Astrocyte (in vitro differentiated cells and primary cell): ENCODE measurements around the gene COX10. TPM values are rescaled to one million over a fixed set of nuclear protein-coding genes. Genes with fewer than 3 reads are reported as not detected.
"Not testable (repeated sequence)": the region's sequence is repeated elsewhere in the genome, so short reads cannot be mapped to it uniquely, and the experiment has no call there.

Experiments
- DNase-seq: peaks from one replicate; pipeline ENCODE4 v3.0.0-alpha.2; 2010; ENCODE audit warnings: low read depth
- FAIRE-seq: peaks from 2 replicates; lab custom pipeline; 2011; peaks lifted over from hg19 to GRCh38; lab: Jason Lieb, UNC
- H2AFZ ChIP-seq: 2 replicates; pipeline ENCODE4 v1.6.0; 2012; ENCODE audit warnings: low read depth, low read length, inconsistent platforms
- H3K27ac ChIP-seq: 2 replicates; pipeline ENCODE4 v1.5.1; 2011; ENCODE audit warnings: low read depth, low read length, inconsistent platforms
- H3K27me3 ChIP-seq: 2 replicates; pipeline ENCODE4 v1.6.0; 2011; ENCODE audit warnings: low read length, inconsistent platforms; ENCODE audit not compliant: insufficient read depth
- H3K36me3 ChIP-seq: 2 replicates; pipeline ENCODE4 v1.5.1; 2011; ENCODE audit warnings: low read length, inconsistent platforms; ENCODE audit not compliant: insufficient read depth
- H3K4me1 ChIP-seq: 2 replicates; pipeline ENCODE4 v1.5.1; 2011; ENCODE audit warnings: low read length, inconsistent platforms; ENCODE audit not compliant: insufficient read depth
- H3K4me2 ChIP-seq: 2 replicates; pipeline ENCODE4 v1.6.0; 2012; ENCODE audit warnings: low read length, inconsistent platforms
- H3K4me3 ChIP-seq: 2 replicates; pipeline ENCODE4 v1.5.1; 2011; ENCODE audit warnings: low read depth, mild to moderate bottlenecking, low read length, inconsistent platforms; ENCODE audit not compliant: insufficient read depth
- H3K79me2 ChIP-seq: 2 replicates; pipeline ENCODE4 v1.6.0; 2012; ENCODE audit warnings: mild to moderate bottlenecking, low read length, inconsistent platforms; ENCODE audit not compliant: insufficient read depth
- H3K9ac ChIP-seq: 2 replicates; pipeline ENCODE4 v1.6.0; 2012; ENCODE audit warnings: mild to moderate bottlenecking, low read length, inconsistent platforms
- H3K9me3 ChIP-seq: 2 replicates; pipeline ENCODE4 v1.5.1; 2012; ENCODE audit warnings: low read depth, mild to moderate bottlenecking, low read length, inconsistent platforms; ENCODE audit not compliant: insufficient read depth
- H4K20me1 ChIP-seq: 2 replicates; pipeline ENCODE4 v1.6.0; 2012; ENCODE audit warnings: low read length, inconsistent platforms; ENCODE audit not compliant: insufficient read depth
- H3K27ac Mint-ChIP-seq: one replicate; pipeline ENCODE4 v1.8.0; 2021; ENCODE audit warnings: mild to moderate bottlenecking, mixed read lengths; ENCODE audit not compliant: unreplicated experiment
- H3K27me3 Mint-ChIP-seq: one replicate; pipeline ENCODE4 v1.8.0; 2021; ENCODE audit warnings: low read depth, mixed read lengths; ENCODE audit not compliant: unreplicated experiment
- H3K36me3 Mint-ChIP-seq: one replicate; pipeline ENCODE4 v1.8.0; 2021; ENCODE audit warnings: low read depth, mixed read lengths; ENCODE audit not compliant: unreplicated experiment
- H3K4me1 Mint-ChIP-seq: one replicate; pipeline ENCODE4 v1.8.0; 2021; ENCODE audit warnings: low read depth, mixed read lengths; ENCODE audit not compliant: unreplicated experiment
- H3K4me3 Mint-ChIP-seq: one replicate; pipeline ENCODE4 v1.8.0; 2021; ENCODE audit warnings: mild to moderate bottlenecking, moderate library complexity, mixed read lengths; ENCODE audit not compliant: unreplicated experiment
- H3K9me3 Mint-ChIP-seq: one replicate; pipeline ENCODE4 v1.8.0; 2021; ENCODE audit warnings: mild to moderate bottlenecking, mixed read lengths; ENCODE audit not compliant: unreplicated experiment
- EZH2 ChIP-seq: IDR thresholded peaks from 2 replicates; pipeline ENCODE4 v1.6.1; 2012; ENCODE audit warnings: mild to moderate bottlenecking, low read length, inconsistent platforms; ENCODE audit not compliant: insufficient read depth
- total RNA-seq: library from RNA; stranded (reverse); gene quantifications from 2 replicates; pipeline ENCODE4 v1.2.1, GENCODE V29; 2021
- TF ChIP-seq, protein P1 (sequence below): IDR thresholded peaks from 2 replicates; pipeline ENCODE4 v1.5.1; 2011; ENCODE audit warnings: low read depth, mild to moderate bottlenecking, inconsistent platforms, low read length, moderate library complexity; ENCODE audit not compliant: insufficient read depth

Gene COX10
- total RNA-seq, 1 donor from 2014 or later = 16.4 TPM

GRCh38 chr17:14169287-14169686 lies 100.0 kb downstream of the COX10 start:
- Histone ChIP-seq H3K79me2 (no peaks in the 10 kb centered on the region), H4K20me1 (no peaks in the 10 kb centered on the region), H3K27ac (no peak overlapping the region), H3K4me3 (no peak overlapping the region), H3K4me2 (no peak overlapping the region), H3K4me1 (no peaks in the 10 kb centered on the region), H3K9me3 (peaks cover 11% of the 10 kb centered on the region), H3K27me3 (no peaks in the 10 kb centered on the region), H3K9ac (no peak overlapping the region), H3K36me3 (no peaks in the 10 kb centered on the region), H2AFZ (no peak overlapping the region)
- Mint-ChIP-seq H3K4me3 (no peak overlapping the region), H3K36me3 (peaks cover 22% of the 10 kb centered on the region), H3K27ac (no peak overlapping the region), H3K27me3 (no peaks in the 10 kb centered on the region), H3K4me1 (no peaks in the 10 kb centered on the region), H3K9me3 (peaks cover 13% of the 10 kb centered on the region)
- TF ChIP-seq, protein P1, sequence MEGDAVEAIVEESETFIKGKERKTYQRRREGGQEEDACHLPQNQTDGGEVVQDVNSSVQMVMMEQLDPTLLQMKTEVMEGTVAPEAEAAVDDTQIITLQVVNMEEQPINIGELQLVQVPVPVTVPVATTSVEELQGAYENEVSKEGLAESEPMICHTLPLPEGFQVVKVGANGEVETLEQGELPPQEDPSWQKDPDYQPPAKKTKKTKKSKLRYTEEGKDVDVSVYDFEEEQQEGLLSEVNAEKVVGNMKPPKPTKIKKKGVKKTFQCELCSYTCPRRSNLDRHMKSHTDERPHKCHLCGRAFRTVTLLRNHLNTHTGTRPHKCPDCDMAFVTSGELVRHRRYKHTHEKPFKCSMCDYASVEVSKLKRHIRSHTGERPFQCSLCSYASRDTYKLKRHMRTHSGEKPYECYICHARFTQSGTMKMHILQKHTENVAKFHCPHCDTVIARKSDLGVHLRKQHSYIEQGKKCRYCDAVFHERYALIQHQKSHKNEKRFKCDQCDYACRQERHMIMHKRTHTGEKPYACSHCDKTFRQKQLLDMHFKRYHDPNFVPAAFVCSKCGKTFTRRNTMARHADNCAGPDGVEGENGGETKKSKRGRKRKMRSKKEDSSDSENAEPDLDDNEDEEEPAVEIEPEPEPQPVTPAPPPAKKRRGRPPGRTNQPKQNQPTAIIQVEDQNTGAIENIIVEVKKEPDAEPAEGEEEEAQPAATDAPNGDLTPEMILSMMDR = no peak
- TF ChIP-seq EZH2 = no peak
- DNase-seq (no peak), FAIRE-seq (no peak)

DNA sequence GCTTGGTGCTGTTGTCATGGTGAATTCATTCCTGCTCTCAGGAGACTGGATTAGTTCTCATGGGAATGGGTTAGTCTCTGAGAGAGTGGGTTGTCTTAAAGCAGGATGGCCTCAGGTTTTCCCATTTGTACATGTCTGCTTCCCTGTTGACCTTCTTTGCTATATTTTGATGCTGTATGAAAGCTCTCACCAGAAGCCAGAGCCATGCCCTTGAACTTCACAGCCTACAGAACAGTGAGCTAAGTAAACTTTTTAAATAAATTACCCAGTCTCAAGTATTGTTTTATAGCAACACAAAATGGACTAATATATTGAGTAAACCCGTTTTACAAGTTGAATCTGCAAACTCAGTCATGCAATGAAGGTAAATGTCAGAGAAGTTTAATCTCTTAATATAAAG lies 100.6 kb downstream of the COX10 start:
- no peak overlapping the region for H2AFZ ChIP-seq

DNA sequence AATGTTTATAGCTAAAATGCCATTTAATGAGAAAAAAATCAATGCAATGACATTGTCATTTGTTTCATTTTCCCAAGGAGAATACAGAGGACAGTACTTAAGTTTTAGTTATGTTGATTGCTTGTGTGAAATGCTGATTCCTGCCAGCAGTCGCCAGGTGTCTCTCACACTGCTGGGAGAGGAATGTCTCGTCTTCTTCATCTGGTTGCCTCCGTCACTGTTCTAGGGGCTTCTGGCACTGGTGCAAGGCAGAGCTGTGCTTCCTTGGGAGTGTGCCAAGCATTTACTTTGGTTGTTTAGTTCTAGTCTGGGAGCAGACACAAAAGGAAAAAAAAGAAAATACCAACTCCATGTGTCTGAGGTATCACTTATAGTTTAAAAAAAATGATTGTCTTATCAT lies 107.7 kb downstream of the COX10 start:
- H3K27me3 ChIP-seq = not testable (repeated sequence)

More for the DNA sequence above, 100.6 kb downstream of the COX10 start:
- H3K4me2 ChIP-seq = no peak overlapping the region
- no peak for TF ChIP-seq EZH2
- no peak for DNase-seq
- Mint-ChIP-seq H3K27me3 (no peaks in the 10 kb centered on the region), H3K27ac (no peak overlapping the region), H3K4me3 (no peak overlapping the region), H3K36me3 (peaks cover 22% of the 10 kb centered on the region), H3K9me3 (peaks cover 13% of the 10 kb centered on the region), H3K4me1 (no peaks in the 10 kb centered on the region)
- no peak overlapping the region for H3K4me3 ChIP-seq
- peaks cover 11% of the 10 kb centered on the region for H3K9me3 ChIP-seq
- H3K27me3 ChIP-seq = no peaks in the 10 kb centered on the region
- no peaks in the 10 kb centered on the region for H3K36me3 ChIP-seq
- no peak overlapping the region for H3K27ac ChIP-seq
- no peaks in the 10 kb centered on the region for H3K4me1 ChIP-seq
- H3K9ac ChIP-seq = no peak overlapping the region
- FAIRE-seq = no peak
- H4K20me1 ChIP-seq = no peaks in the 10 kb centered on the region
- no peaks in the 10 kb centered on the region for H3K79me2 ChIP-seq

GRCh38 chr17:14177801-14178200 lies 108.5 kb downstream of the COX10 start:
- H3K4me1 Mint-ChIP-seq = peaks cover 11% of the 10 kb centered on the region
- not testable (repeated sequence) for H3K9me3 ChIP-seq, H2AFZ ChIP-seq, H3K9me3 Mint-ChIP-seq, H3K4me2 ChIP-seq, H3K27me3 Mint-ChIP-seq, H3K9ac ChIP-seq, DNase-seq, H3K27me3 ChIP-seq, H4K20me1 ChIP-seq, H3K36me3 Mint-ChIP-seq, H3K4me1 ChIP-seq, H3K27ac ChIP-seq, H3K4me3 Mint-ChIP-seq, H3K36me3 ChIP-seq, H3K79me2 ChIP-seq, H3K27ac Mint-ChIP-seq, FAIRE-seq, H3K4me3 ChIP-seq

More for the DNA sequence above, 107.7 kb downstream of the COX10 start:
- not testable (repeated sequence) for DNase-seq, H3K27ac ChIP-seq, H3K4me2 ChIP-seq, H3K36me3 ChIP-seq, FAIRE-seq, H3K4me3 ChIP-seq, H3K4me1 ChIP-seq, H3K9me3 ChIP-seq, H2AFZ ChIP-seq, H3K27me3 Mint-ChIP-seq, H4K20me1 ChIP-seq, H3K9ac ChIP-seq, H3K4me3 Mint-ChIP-seq, H3K79me2 ChIP-seq, H3K9me3 Mint-ChIP-seq, H3K36me3 Mint-ChIP-seq, H3K27ac Mint-ChIP-seq
- H3K4me1 Mint-ChIP-seq = peaks cover 11% of the 10 kb centered on the region

DNA sequence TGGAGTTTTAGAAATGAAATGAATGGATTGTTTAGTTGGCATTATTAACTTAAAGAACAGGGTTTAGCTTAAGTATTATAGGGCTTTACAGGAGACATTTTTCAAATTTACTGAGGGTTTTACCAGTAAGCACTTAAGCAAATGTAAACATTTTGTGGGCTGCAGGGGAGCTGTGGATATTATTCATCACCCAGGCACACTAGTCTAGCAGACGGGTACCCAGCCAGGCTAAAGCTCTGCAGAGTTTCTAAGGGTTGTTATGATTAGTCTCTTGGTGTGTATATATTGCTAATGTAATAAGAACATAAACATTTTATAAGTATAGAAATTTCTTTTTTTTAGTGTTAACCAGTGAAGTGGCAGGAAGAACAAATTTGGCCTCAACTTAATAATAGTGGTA lies 110.6 kb downstream of the COX10 start:
- H3K36me3 Mint-ChIP-seq, FAIRE-seq, DNase-seq: not testable (repeated sequence)

More for the DNA sequence above, 110.6 kb downstream of the COX10 start:
- not testable (repeated sequence) for H3K4me3 Mint-ChIP-seq, H4K20me1 ChIP-seq, H3K9ac ChIP-seq, H3K27me3 Mint-ChIP-seq, H3K4me3 ChIP-seq, H3K4me2 ChIP-seq, H2AFZ ChIP-seq, H3K79me2 ChIP-seq, H3K9me3 ChIP-seq, H3K27me3 ChIP-seq, H3K27ac Mint-ChIP-seq, H3K27ac ChIP-seq, H3K36me3 ChIP-seq, H3K9me3 Mint-ChIP-seq, H3K4me1 ChIP-seq
- peaks cover 11% of the 10 kb centered on the region for H3K4me1 Mint-ChIP-seq
